ENCODE measurements around the gene LBX2. TPM values are rescaled to one million over a fixed set of nuclear protein-coding genes. Genes with fewer than 3 reads are reported as not detected.
A peak's percentile ranks its signal among the peaks of the same experiment; 100 is the strongest.

The LBX2 gene
- total and polyA plus RNA-seq, 4 donors, result 0.84 to 2.8 (median 2.5) TPM

- TF ChIP-seq GABPA (IDR thresholded peaks at IDR 0.05 in 1 of 2, conservative IDR thresholded peaks at IDR 0.05 in 1 of 2), result peak; percentile 97 to 99
- TF ChIP-seq RXRA (IDR thresholded peaks at IDR 0.05), result peak; percentile 29 to 40
- peak; percentile 49 for TF ChIP-seq NR2F2 (IDR thresholded peaks at IDR 0.05)
- peak; percentile 97 for TF ChIP-seq YY1 (IDR thresholded peaks at IDR 0.05)
- peak; percentile 48 for TF ChIP-seq TAF1 (conservative IDR thresholded peaks at IDR 0.05)
- no peak for TF ChIP-seq FOXA2 (IDR thresholded peaks at IDR 0.05)
- no peak for TF ChIP-seq EGR1 (IDR thresholded peaks at IDR 0.05; ENCODE audit: low read depth in 2 of 2)
- no peak for TF ChIP-seq HNF4G (IDR thresholded peaks at IDR 0.05)
- TF ChIP-seq, protein P1, sequence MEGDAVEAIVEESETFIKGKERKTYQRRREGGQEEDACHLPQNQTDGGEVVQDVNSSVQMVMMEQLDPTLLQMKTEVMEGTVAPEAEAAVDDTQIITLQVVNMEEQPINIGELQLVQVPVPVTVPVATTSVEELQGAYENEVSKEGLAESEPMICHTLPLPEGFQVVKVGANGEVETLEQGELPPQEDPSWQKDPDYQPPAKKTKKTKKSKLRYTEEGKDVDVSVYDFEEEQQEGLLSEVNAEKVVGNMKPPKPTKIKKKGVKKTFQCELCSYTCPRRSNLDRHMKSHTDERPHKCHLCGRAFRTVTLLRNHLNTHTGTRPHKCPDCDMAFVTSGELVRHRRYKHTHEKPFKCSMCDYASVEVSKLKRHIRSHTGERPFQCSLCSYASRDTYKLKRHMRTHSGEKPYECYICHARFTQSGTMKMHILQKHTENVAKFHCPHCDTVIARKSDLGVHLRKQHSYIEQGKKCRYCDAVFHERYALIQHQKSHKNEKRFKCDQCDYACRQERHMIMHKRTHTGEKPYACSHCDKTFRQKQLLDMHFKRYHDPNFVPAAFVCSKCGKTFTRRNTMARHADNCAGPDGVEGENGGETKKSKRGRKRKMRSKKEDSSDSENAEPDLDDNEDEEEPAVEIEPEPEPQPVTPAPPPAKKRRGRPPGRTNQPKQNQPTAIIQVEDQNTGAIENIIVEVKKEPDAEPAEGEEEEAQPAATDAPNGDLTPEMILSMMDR (IDR thresholded peaks at IDR 0.05; ENCODE audit: low read depth, low read length, missing input control), result no peak
- TF ChIP-seq RAD21 (IDR thresholded peaks at IDR 0.05), result peak in 1 of 2 donors; percentile 41
- no peak for TF ChIP-seq FOXA1 (IDR thresholded peaks at IDR 0.05)
- TF ChIP-seq SP1 (IDR thresholded peaks at IDR 0.05), result peak; percentile 46
- TF ChIP-seq HNF4A (conservative IDR thresholded peaks at IDR 0.05), result no peak
- no peak for TF ChIP-seq REST (IDR thresholded peaks at IDR 0.05)
- TF ChIP-seq ATF3 (IDR thresholded peaks at IDR 0.05), result no peak
- TF ChIP-seq JUND (IDR thresholded peaks at IDR 0.05), result no peak
- peak; percentile 55 for TF ChIP-seq MAX (IDR thresholded peaks at IDR 0.05)
- TF ChIP-seq ZBTB33 (IDR thresholded peaks at IDR 0.05), result peak; percentile 50
- Histone ChIP-seq H3K9ac (ENCODE audit: low read depth in 1 of 2, low read length in 2 of 2) (peak within 1 kb of the TSS; percentile 86 to 91), H3K4me1 (ENCODE audit: control insufficient read depth in 4 of 4, insufficient read depth in 4 of 4, low read length in 3 of 4) (peaks cover 8 to 25% (median 19%) of the 10 kb centered on the region in 4 donors), H3K36me3 (ENCODE audit: control insufficient read depth in 4 of 4, insufficient read depth in 3 of 4, low read depth in 1 of 4, low read length in 3 of 4) (peaks cover 2 to 13% (median 12%) of the 10 kb centered on the region in 4 donors), H3K27me3 (ENCODE audit: control insufficient read depth in 4 of 4, insufficient read depth in 4 of 4, low read length in 3 of 4) (no peaks in the 10 kb centered on the region), H3K27ac (ENCODE audit: low read depth in 1 of 2, low read length in 2 of 2) (peak within 1 kb of the TSS; percentile 88 to 96), H3K9me3 (ENCODE audit: control insufficient read depth in 4 of 4, low read length in 3 of 4) (no peaks in the 10 kb centered on the region), H3K4me3 (ENCODE audit: low read depth in 1 of 3, low read length in 3 of 3) (peak within 1 kb of the TSS; percentile 65 to 97 (median 87))
- DNase-seq (ENCODE audit: low spot score), result peak; percentile 95
- under 1% methylated on average over 66 of the region's 66 CpGs for WGBS
These were observed 27.1 kb downstream of the LBX2 start, which contains the start of gene MRPL53 for GRCh38 chr2:74472086-74472944. MRPL53 (minus strand) TSS chr2:74472680; CDS start chr2:74472660, 20 bp downstream.
